HG03025 (cell line): Measurements from ENCODE around the gene SLC8B1.

Experiments
- ATAC-seq: cut with Tn5 transposase; IDR thresholded peaks from one replicate; pipeline ENCODE4 v1.9.1; 2021; ENCODE audit warnings: mild to moderate bottlenecking, moderate library complexity; ENCODE audit not compliant: unreplicated experiment, low FRiP score

SLC8B1 gene

DNA sequence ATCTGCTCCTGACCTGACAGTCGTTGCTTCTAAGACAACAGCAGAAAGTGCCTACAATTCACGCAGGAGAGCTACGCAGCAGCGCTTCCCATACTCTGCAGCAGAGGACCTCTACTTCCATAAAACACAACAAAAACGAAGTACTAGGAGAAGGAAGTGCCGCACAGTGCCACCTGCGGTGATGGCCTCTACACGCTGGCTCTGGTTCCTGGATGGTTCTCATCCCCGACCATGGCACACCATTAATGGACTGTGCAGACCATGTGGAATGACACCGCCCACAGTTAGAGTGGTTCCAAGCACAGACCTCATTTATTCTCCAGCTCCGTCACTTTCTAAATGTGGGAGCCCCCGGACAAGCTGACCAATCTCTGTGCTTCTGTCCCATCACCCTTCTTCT, 85.4 kb downstream of the SLC8B1 start:
- ATAC-seq: no peak

- no peak for ATAC-seq
Observed at GRCh38 chr12:113248842-113249435, 86.0 kb downstream of the SLC8B1 start.
